K562 (cell line): Measurements from ENCODE around the gene CCDC148. TPM values are rescaled to one million over a fixed set of nuclear protein-coding genes. Genes with fewer than 3 reads are reported as not detected.

ENCODE experiments used
- CAMTA2 ChIP-seq: fragments of 250-450 bp; sonication (Bioruptor Pico); conservative IDR thresholded peaks from 2 replicates; pipeline ENCODE4 v1.5.1; 2022
- CBX1 ChIP-seq: sonication (generic); IDR thresholded peaks from 2 replicates; pipeline ENCODE4 v1.6.1; 2016; ENCODE audit warnings: antibody characterized with exemption, low read depth, mild to moderate bottlenecking
- CBX3 ChIP-seq, 2 experiments: IDR thresholded peaks; 1 replicate in 1 of 2; 2 replicates in 1 of 2; pipeline ENCODE4 v1.6.1; 2012; ENCODE audit warnings: inconsistent platforms in 2 of 2, low read length in 2 of 2, borderline replicate concordance in 1 of 2, control low read depth in 1 of 2
- ELF2 ChIP-seq: fragments of 250-450 bp; sonication (Bioruptor Pico); IDR thresholded peaks from 2 replicates; pipeline ENCODE4 v1.5.0; 2021; ENCODE audit warnings: mild to moderate bottlenecking
- ERF ChIP-seq: fragments of 450-650 bp; formaldehyde crosslinking; IDR thresholded peaks from 2 replicates; pipeline ENCODE4 v1.4.0; 2020; ENCODE audit warnings: mild to moderate bottlenecking, mixed read lengths
- PHF21A ChIP-seq: fragments of 450-650 bp; IDR thresholded peaks from 2 replicates; pipeline ENCODE4 v1.6.1; 2017; ENCODE audit warnings: low read depth, borderline replicate concordance
- SMARCB1 ChIP-seq: IDR thresholded peaks from 2 replicates; pipeline ENCODE4 v1.6.1; 2011; ENCODE audit warnings: improper control_type of control experiment, low read depth; ENCODE audit not compliant: insufficient read length
- TEAD1 ChIP-seq, 2 experiments: fragments of 450-650 bp in 1 of 2; sonication (generic) in 1 of 2; formaldehyde crosslinking; IDR thresholded peaks; 2 replicates each; pipeline versions ENCODE4 v1.4.0 to v1.8.0; 2020 to 2022; ENCODE audit warnings: mild to moderate bottlenecking in 2 of 2, missing genetic modification reagents in 1 of 2
- YY1 ChIP-seq, 3 experiments: IDR thresholded peaks; 2 replicates each; pipeline ENCODE4 v1.6.1; 2011; ENCODE audit warnings: low read length in 2 of 3, mild to moderate bottlenecking in 2 of 3, moderate library complexity in 2 of 3, borderline replicate concordance in 1 of 3, control low read depth in 1 of 3, low read depth in 1 of 3; ENCODE audit not compliant: insufficient read depth in 3 of 3, insufficient replicate concordance in 2 of 3, control insufficient read depth in 1 of 3, insufficient read length in 1 of 3; ENCODE audit errors: extremely low read depth in 1 of 3
- ZFP30 ChIP-seq: fragments of 250-450 bp; sonication (Bioruptor Pico); IDR thresholded peaks from 2 replicates; pipeline ENCODE4 v1.8.0; 2022; ENCODE audit warnings: moderate library complexity, mild to moderate bottlenecking, inconsistent platforms, borderline replicate concordance
- ZNF316 ChIP-seq: fragments of 450-650 bp; IDR thresholded peaks from 2 replicates; pipeline ENCODE4 v1.6.1; 2016
- polyA plus RNA-seq, 8 experiments: library from polyadenylated mRNA; depleted of rRNA in 4 of 8; stranded (reverse) in 5 of 8; unstranded in 3 of 8; fragments of >200 nt; fragmentation: Nextera tagmentation in 2 of 8; fragmentation: Illumina TruSeq in 1 of 8; extraction: Ambion mirVana in 2 of 8; extraction: Trizol in 1 of 8; gene quantifications; 2 replicates each; pipeline versions ENCODE4 v1.2.1 to v1.2.3, GENCODE V29; 2011 to 2014; ENCODE audit warnings: inconsistent platforms in 1 of 8, missing spikeins in 1 of 8
- total RNA-seq, 7 experiments: library from RNA; depleted of rRNA in 6 of 7; stranded (reverse); fragments of >200 nt in 6 of 7; fragmentation: Illumina TruSeq in 2 of 7; extraction: Trizol in 2 of 7; gene quantifications; 2 replicates each; pipeline versions ENCODE4 v1.2.1 to v1.2.3, GENCODE V29; 2011 to 2021; ENCODE audit warnings: low replicate concordance in 1 of 7
- TF ChIP-seq, protein P1 (sequence below): fragments of 450-650 bp; IDR thresholded peaks from 2 replicates; pipeline ENCODE4 v1.6.1; 2016; ENCODE audit warnings: mild to moderate bottlenecking, moderate library complexity
- TF ChIP-seq, protein P2 (sequence below): fragments of 450-650 bp; formaldehyde crosslinking; IDR thresholded peaks from 2 replicates; pipeline ENCODE4 v1.4.0; 2020; ENCODE audit warnings: mild to moderate bottlenecking, moderate library complexity

The CCDC148 gene
- total and polyA plus RNA-seq, 9 of the 15 experiments (the other 6 are each of a cell fraction or from before 2014, with no cell fraction given), result 0.10 to 1.4 (median 0.65) TPM

DNA sequence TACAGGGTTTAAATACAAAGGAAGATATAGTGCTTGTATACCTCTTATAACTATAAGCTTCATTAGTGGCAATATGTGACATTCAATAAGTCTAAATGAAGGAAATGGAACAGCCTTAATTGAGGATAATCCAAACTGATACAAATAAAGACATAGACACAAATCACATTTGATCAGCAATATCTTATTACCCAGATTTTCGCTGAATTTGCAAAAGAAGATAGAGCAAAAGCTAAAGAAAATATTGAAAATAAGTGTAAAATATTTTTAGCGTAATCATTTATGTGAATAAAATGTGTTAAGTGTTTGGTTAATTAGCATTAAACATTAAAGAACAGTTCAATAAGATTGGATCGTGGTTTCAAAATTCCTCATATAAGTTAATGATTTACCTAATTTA lies 51.2 kb downstream of the CCDC148 start (continued):
- TF ChIP-seq, protein P1, sequence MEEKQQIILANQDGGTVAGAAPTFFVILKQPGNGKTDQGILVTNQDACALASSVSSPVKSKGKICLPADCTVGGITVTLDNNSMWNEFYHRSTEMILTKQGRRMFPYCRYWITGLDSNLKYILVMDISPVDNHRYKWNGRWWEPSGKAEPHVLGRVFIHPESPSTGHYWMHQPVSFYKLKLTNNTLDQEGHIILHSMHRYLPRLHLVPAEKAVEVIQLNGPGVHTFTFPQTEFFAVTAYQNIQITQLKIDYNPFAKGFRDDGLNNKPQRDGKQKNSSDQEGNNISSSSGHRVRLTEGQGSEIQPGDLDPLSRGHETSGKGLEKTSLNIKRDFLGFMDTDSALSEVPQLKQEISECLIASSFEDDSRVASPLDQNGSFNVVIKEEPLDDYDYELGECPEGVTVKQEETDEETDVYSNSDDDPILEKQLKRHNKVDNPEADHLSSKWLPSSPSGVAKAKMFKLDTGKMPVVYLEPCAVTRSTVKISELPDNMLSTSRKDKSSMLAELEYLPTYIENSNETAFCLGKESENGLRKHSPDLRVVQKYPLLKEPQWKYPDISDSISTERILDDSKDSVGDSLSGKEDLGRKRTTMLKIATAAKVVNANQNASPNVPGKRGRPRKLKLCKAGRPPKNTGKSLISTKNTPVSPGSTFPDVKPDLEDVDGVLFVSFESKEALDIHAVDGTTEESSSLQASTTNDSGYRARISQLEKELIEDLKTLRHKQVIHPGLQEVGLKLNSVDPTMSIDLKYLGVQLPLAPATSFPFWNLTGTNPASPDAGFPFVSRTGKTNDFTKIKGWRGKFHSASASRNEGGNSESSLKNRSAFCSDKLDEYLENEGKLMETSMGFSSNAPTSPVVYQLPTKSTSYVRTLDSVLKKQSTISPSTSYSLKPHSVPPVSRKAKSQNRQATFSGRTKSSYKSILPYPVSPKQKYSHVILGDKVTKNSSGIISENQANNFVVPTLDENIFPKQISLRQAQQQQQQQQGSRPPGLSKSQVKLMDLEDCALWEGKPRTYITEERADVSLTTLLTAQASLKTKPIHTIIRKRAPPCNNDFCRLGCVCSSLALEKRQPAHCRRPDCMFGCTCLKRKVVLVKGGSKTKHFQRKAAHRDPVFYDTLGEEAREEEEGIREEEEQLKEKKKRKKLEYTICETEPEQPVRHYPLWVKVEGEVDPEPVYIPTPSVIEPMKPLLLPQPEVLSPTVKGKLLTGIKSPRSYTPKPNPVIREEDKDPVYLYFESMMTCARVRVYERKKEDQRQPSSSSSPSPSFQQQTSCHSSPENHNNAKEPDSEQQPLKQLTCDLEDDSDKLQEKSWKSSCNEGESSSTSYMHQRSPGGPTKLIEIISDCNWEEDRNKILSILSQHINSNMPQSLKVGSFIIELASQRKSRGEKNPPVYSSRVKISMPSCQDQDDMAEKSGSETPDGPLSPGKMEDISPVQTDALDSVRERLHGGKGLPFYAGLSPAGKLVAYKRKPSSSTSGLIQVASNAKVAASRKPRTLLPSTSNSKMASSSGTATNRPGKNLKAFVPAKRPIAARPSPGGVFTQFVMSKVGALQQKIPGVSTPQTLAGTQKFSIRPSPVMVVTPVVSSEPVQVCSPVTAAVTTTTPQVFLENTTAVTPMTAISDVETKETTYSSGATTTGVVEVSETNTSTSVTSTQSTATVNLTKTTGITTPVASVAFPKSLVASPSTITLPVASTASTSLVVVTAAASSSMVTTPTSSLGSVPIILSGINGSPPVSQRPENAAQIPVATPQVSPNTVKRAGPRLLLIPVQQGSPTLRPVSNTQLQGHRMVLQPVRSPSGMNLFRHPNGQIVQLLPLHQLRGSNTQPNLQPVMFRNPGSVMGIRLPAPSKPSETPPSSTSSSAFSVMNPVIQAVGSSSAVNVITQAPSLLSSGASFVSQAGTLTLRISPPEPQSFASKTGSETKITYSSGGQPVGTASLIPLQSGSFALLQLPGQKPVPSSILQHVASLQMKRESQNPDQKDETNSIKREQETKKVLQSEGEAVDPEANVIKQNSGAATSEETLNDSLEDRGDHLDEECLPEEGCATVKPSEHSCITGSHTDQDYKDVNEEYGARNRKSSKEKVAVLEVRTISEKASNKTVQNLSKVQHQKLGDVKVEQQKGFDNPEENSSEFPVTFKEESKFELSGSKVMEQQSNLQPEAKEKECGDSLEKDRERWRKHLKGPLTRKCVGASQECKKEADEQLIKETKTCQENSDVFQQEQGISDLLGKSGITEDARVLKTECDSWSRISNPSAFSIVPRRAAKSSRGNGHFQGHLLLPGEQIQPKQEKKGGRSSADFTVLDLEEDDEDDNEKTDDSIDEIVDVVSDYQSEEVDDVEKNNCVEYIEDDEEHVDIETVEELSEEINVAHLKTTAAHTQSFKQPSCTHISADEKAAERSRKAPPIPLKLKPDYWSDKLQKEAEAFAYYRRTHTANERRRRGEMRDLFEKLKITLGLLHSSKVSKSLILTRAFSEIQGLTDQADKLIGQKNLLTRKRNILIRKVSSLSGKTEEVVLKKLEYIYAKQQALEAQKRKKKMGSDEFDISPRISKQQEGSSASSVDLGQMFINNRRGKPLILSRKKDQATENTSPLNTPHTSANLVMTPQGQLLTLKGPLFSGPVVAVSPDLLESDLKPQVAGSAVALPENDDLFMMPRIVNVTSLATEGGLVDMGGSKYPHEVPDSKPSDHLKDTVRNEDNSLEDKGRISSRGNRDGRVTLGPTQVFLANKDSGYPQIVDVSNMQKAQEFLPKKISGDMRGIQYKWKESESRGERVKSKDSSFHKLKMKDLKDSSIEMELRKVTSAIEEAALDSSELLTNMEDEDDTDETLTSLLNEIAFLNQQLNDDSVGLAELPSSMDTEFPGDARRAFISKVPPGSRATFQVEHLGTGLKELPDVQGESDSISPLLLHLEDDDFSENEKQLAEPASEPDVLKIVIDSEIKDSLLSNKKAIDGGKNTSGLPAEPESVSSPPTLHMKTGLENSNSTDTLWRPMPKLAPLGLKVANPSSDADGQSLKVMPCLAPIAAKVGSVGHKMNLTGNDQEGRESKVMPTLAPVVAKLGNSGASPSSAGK, result no peak
- TF ChIP-seq CBX1 (no peak), PHF21A (no peak), ELF2 (no peak), TEAD1 (CRISPR knock-in tag; IDR thresholded peaks at IDR 0.05) (no peak), ERF (CRISPR knock-in tag) (no peak), CAMTA2 (no peak), ZFP30 (CRISPR knock-in tag) (no peak), SMARCB1 (no peak), YY1 (IDR thresholded peaks at IDR 0.05; ENCODE audit: borderline replicate concordance in 1 of 3, control insufficient read depth in 1 of 3, extremely low read depth in 1 of 3, insufficient read depth in 3 of 3, insufficient read length in 1 of 3, insufficient replicate concordance in 2 of 3, low read depth in 1 of 3, low read length in 2 of 3) (no peak), ZNF316 (peak; percentile 76), CBX3 (IDR thresholded peaks at IDR 0.05; ENCODE audit: borderline replicate concordance in 1 of 2, low read length in 2 of 2) (no peak)
- TF ChIP-seq, protein P2, sequence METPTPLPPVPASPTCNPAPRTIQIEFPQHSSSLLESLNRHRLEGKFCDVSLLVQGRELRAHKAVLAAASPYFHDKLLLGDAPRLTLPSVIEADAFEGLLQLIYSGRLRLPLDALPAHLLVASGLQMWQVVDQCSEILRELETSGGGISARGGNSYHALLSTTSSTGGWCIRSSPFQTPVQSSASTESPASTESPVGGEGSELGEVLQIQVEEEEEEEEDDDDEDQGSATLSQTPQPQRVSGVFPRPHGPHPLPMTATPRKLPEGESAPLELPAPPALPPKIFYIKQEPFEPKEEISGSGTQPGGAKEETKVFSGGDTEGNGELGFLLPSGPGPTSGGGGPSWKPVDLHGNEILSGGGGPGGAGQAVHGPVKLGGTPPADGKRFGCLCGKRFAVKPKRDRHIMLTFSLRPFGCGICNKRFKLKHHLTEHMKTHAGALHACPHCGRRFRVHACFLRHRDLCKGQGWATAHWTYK (CRISPR knock-in tag), result no peak
